Natural killer cell (primary cell): ENCODE measurements around the gene C1QTNF9. TPM values are rescaled to one million over a fixed set of nuclear protein-coding genes. Genes with fewer than 3 reads are reported as not detected.
A peak's percentile ranks its signal among the peaks of the same experiment; 100 is the strongest.

ENCODE experiments used
- ATAC-seq, 3 donors: fragments of 150-1000 bp in 2 of 3; fragments of 200-7000 bp in 1 of 3; cut with Tn5 transposase; 1 replicate in 1 of 3; 2 replicates in 2 of 3; pipeline ENCODE4 v1.10.0; 2021; ENCODE audit warnings: mild to moderate bottlenecking in 2 of 3, moderate library complexity in 2 of 3
- DNase-seq, 2 donors: peaks; one replicate each; pipeline versions ENCODE4 v3.0.0 to v3.0.0-alpha.2; 2013 to 2021; ENCODE audit warnings: mixed read lengths in 1 of 2
- H3K27ac ChIP-seq: one replicate; pipeline ENCODE4 v1.5.1; 2013; ENCODE audit warnings: mild to moderate bottlenecking, low read length
- H3K27me3 ChIP-seq: one replicate; pipeline ENCODE4 v1.6.1; 2013; ENCODE audit warnings: low read length; ENCODE audit not compliant: control insufficient read depth, insufficient read depth
- H3K36me3 ChIP-seq: one replicate; pipeline ENCODE4 v1.6.1; 2013; ENCODE audit warnings: low read length; ENCODE audit not compliant: control insufficient read depth, insufficient read depth
- H3K4me1 ChIP-seq: one replicate; pipeline ENCODE4 v1.6.1; 2013; ENCODE audit warnings: low read length; ENCODE audit not compliant: control insufficient read depth, insufficient read depth
- H3K4me3 ChIP-seq: one replicate; pipeline ENCODE4 v1.5.1; 2013; ENCODE audit warnings: low read length
- H3K9me3 ChIP-seq: one replicate; pipeline ENCODE4 v1.6.1; 2013; ENCODE audit warnings: low read length; ENCODE audit not compliant: control insufficient read depth, insufficient read depth
- H3K27ac Mint-ChIP-seq, 2 donors: one replicate each; pipeline ENCODE4 v1.8.0; 2022; ENCODE audit warnings: mild to moderate bottlenecking in 2 of 2, mixed read lengths in 2 of 2, moderate library complexity in 1 of 2
- H3K27me3 Mint-ChIP-seq, 2 donors: one replicate each; pipeline ENCODE4 v1.8.0; 2022; ENCODE audit warnings: low read depth in 2 of 2, mixed read lengths in 2 of 2
- H3K36me3 Mint-ChIP-seq: one replicate; pipeline ENCODE4 v1.8.0; 2022; ENCODE audit warnings: mixed read lengths
- H3K4me1 Mint-ChIP-seq, 2 donors: one replicate each; pipeline ENCODE4 v1.8.0; 2022; ENCODE audit warnings: mixed read lengths in 2 of 2
- H3K4me3 Mint-ChIP-seq: one replicate; pipeline ENCODE4 v1.8.0; 2022; ENCODE audit warnings: mild to moderate bottlenecking, moderate library complexity, mixed read lengths
- H3K9me3 Mint-ChIP-seq, 2 donors: one replicate each; pipeline ENCODE4 v1.8.0; 2022; ENCODE audit warnings: mixed read lengths in 2 of 2
- CTCF ChIP-seq: fragments of 200-600 bp; IDR thresholded peaks from one replicate; pipeline ENCODE4 v1.8.0; 2022; ENCODE audit warnings: antibody characterized with exemption
- WGBS: methylation state at CpG from one replicate; pipeline ENCODE4 v1.1.7; 2013; ENCODE audit warnings: missing lambda C conversion rate; ENCODE audit not compliant: insufficient coverage; 5-methylcytosine and 5-hydroxymethylcytosine counted together
- intact Hi-C: fragments of 100-400 bp; cut with micrococcal nuclease; formaldehyde crosslinking; loops from one replicate; pipeline ENCODE4 v1.14.2; 2022
- total RNA-seq, 4 donors: library from RNA; stranded (reverse); fragments of 120-200 nt in 1 of 4; gene quantifications; one replicate each; pipeline versions ENCODE4 v1.2.3 to v1.2.4, GENCODE V29; 2013 to 2022

Gene C1QTNF9
- total RNA-seq, 3 donors from 2014 or later (not counting 1 experiment from before 2014, with no cell fraction given), result 0.25 TPM; not detected in 2

- Histone ChIP-seq H3K4me3 (no peak overlapping the region), H3K4me1 (no peaks in the 10 kb centered on the region), H3K9me3 (no peaks in the 10 kb centered on the region), H3K27ac (no peak overlapping the region), H3K36me3 (no peaks in the 10 kb centered on the region), H3K27me3 (no peaks in the 10 kb centered on the region)
- no peak for TF ChIP-seq CTCF
- no peak overlapping the region for H3K27ac Mint-ChIP-seq
- 96% methylated on average over 36 of the region's 36 CpGs for WGBS
- H3K27me3 Mint-ChIP-seq, result peaks cover 26 to 28% of the 10 kb centered on the region in 2 donors
- intact Hi-C loops, result no loop called here
- ATAC-seq (no peak), DNase-seq (no peak)
- no peak overlapping the region for H3K4me3 Mint-ChIP-seq
- peaks cover 0 to 16% of the 10 kb centered on the region in 2 donors for H3K4me1 Mint-ChIP-seq
- H3K36me3 Mint-ChIP-seq, result no peaks in the 10 kb centered on the region
- no peaks in the 10 kb centered on the region for H3K9me3 Mint-ChIP-seq
These were observed 29.3 kb downstream of the C1QTNF9 start for GRCh38 chr13:24338721-24339120.

- H3K9me3 ChIP-seq, result no peaks in the 10 kb centered on the region
- Mint-ChIP-seq H3K27ac (no peak overlapping the region), H3K4me1 (peaks cover 0 to 16% of the 10 kb centered on the region in 2 donors), H3K27me3 (peaks cover 21 to 22% of the 10 kb centered on the region in 2 donors), H3K36me3 (no peaks in the 10 kb centered on the region), H3K9me3 (no peaks in the 10 kb centered on the region), H3K4me3 (no peak overlapping the region)
- no peak for DNase-seq
- H3K36me3 ChIP-seq, result no peaks in the 10 kb centered on the region
- 78% methylated on average over 30 of the region's 35 CpGs for WGBS
- no peaks in the 10 kb centered on the region for H3K27me3 ChIP-seq
- ATAC-seq, result no peak
- H3K4me3 ChIP-seq, result no peak overlapping the region
- no peak overlapping the region for H3K27ac ChIP-seq
- H3K4me1 ChIP-seq, result no peaks in the 10 kb centered on the region
- no peak for TF ChIP-seq CTCF
- intact Hi-C loops, result no loop called here
These were observed 30.7 kb downstream of the C1QTNF9 start for GRCh38 chr13:24339937-24340607.

- 88% methylated on average over 26 of the region's 26 CpGs for WGBS
- Histone ChIP-seq H3K27me3 (no peaks in the 10 kb centered on the region), H3K9me3 (no peaks in the 10 kb centered on the region), H3K4me3 (no peak overlapping the region), H3K36me3 (no peaks in the 10 kb centered on the region), H3K27ac (no peak overlapping the region), H3K4me1 (no peaks in the 10 kb centered on the region)
- TF ChIP-seq CTCF, result no peak
- Mint-ChIP-seq H3K9me3 (no peaks in the 10 kb centered on the region), H3K36me3 (no peaks in the 10 kb centered on the region), H3K4me1 (peaks cover 0 to 16% of the 10 kb centered on the region in 2 donors), H3K27ac (no peak overlapping the region), H3K4me3 (no peak overlapping the region), H3K27me3 (peaks cover 22 to 23% of the 10 kb centered on the region in 2 donors)
- intact Hi-C loops, result no loop called here
- DNase-seq (no peak), ATAC-seq (no peak)
These were observed 31.2 kb downstream of the C1QTNF9 start for GRCh38 chr13:24340608-24340955.

GRCh38 chr13:24341439-24341838 lies 32.1 kb downstream of the C1QTNF9 start:
- ATAC-seq (peak in 2 of 3 donors; percentile 30 to 47), DNase-seq (no peak)
- 54% methylated on average over 2 of the region's 3 CpGs for WGBS
- Mint-ChIP-seq H3K4me3 (no peak overlapping the region), H3K27ac (no peak overlapping the region), H3K36me3 (no peaks in the 10 kb centered on the region), H3K9me3 (no peaks in the 10 kb centered on the region), H3K27me3 (peaks cover 18 to 23% of the 10 kb centered on the region in 2 donors), H3K4me1 (peaks cover 0 to 16% of the 10 kb centered on the region in 2 donors)
- H3K4me3 ChIP-seq, result no peak overlapping the region
- H3K9me3 ChIP-seq, result no peaks in the 10 kb centered on the region
- intact Hi-C loops, result no loop called here
- H3K36me3 ChIP-seq, result no peaks in the 10 kb centered on the region
- no peaks in the 10 kb centered on the region for H3K27me3 ChIP-seq
- H3K4me1 ChIP-seq, result no peaks in the 10 kb centered on the region
- no peak overlapping the region for H3K27ac ChIP-seq
- TF ChIP-seq CTCF, result no peak
